PC-9 (cell line): ENCODE measurements around the gene OSBPL10. TPM values are rescaled to one million over a fixed set of nuclear protein-coding genes. Genes with fewer than 3 reads are reported as not detected.

Experiments used
- BruUV-seq: library from RNA; stranded (reverse); fragments of 400-500 nt; replicated peaks from 2 replicates; lab custom pipeline; 2021; lab: Mats Ljungman, UMichigan
- CTCF ChIA-PET: fragments of 300-600 bp; sonication (Branson Sonifier 250); formaldehyde crosslinking; loops from one replicate; lab custom pipeline; 2022; ENCODE audit warnings: antibody characterized with exemption; lab: Charles Lee
- POLR2A ChIA-PET: fragments of 300-600 bp; sonication (Branson Sonifier 250); formaldehyde crosslinking; loops from one replicate; lab custom pipeline; 2022; ENCODE audit warnings: antibody characterized with exemption; ENCODE audit not compliant: unreplicated experiment; lab: Charles Lee
- DNase-seq, 2 experiments: peaks; one replicate each; pipeline versions ENCODE4 v3.0.0 to v3.0.0-alpha.2; 2015 to 2022; ENCODE audit warnings: mixed read lengths in 1 of 2
- H2AFZ ChIP-seq: fragments of 200-600 bp; sonication (generic); 2 replicates; pipeline ENCODE4 v1.8.1; 2017; ENCODE audit warnings: antibody characterized with exemption
- H3F3A ChIP-seq: fragments of 200-600 bp; sonication (generic); 2 replicates; pipeline ENCODE4 v1.8.1; 2017; ENCODE audit warnings: antibody characterized with exemption, mild to moderate bottlenecking, low read depth; ENCODE audit not compliant: insufficient read depth
- H3K27ac ChIP-seq: fragments of 200-600 bp; sonication (generic); 2 replicates; pipeline ENCODE4 v1.6.1; 2016; ENCODE audit warnings: mixed run types
- H3K27me3 ChIP-seq: fragments of 200-600 bp; sonication (generic); 2 replicates; pipeline ENCODE4 v1.6.1; 2016; ENCODE audit warnings: low read depth, mixed run types; ENCODE audit not compliant: insufficient read depth
- H3K36me3 ChIP-seq: fragments of 200-600 bp; sonication (generic); 2 replicates; pipeline ENCODE4 v1.6.1; 2016; ENCODE audit warnings: low read depth, mixed run types
- H3K4me1 ChIP-seq: fragments of 200-600 bp; sonication (generic); replicated peaks from 2 replicates; pipeline ENCODE4 v1.6.1; 2016; ENCODE audit warnings: mixed run types; ENCODE audit not compliant: insufficient read depth
- H3K4me2 ChIP-seq: fragments of 200-600 bp; sonication (generic); 2 replicates; pipeline ENCODE4 v1.6.1; 2017; ENCODE audit warnings: mixed run types
- H3K4me3 ChIP-seq: fragments of 200-600 bp; sonication (generic); 2 replicates; pipeline ENCODE4 v1.6.1; 2016; ENCODE audit warnings: mixed run types
- H3K79me2 ChIP-seq: fragments of 200-600 bp; sonication (generic); 2 replicates; pipeline ENCODE4 v1.6.1; 2017; ENCODE audit warnings: low read depth, mixed run types
- H3K9me2 ChIP-seq: fragments of 200-600 bp; sonication (generic); 2 replicates; pipeline ENCODE4 v1.8.1; 2017; ENCODE audit warnings: mild to moderate bottlenecking; ENCODE audit not compliant: insufficient read depth
- H3K9me3 ChIP-seq: fragments of 200-600 bp; sonication (generic); 2 replicates; pipeline ENCODE4 v1.8.1; 2016; ENCODE audit warnings: low read depth; ENCODE audit not compliant: insufficient read depth
- H4K20me1 ChIP-seq: fragments of 200-600 bp; sonication (generic); 2 replicates; pipeline ENCODE4 v1.8.1; 2017; ENCODE audit not compliant: insufficient read depth
- EZH2 ChIP-seq: fragments of 200-600 bp; sonication (generic); IDR thresholded peaks from 2 replicates; pipeline ENCODE4 v1.8.0; 2017; ENCODE audit warnings: antibody characterized with exemption, low read depth
- intact Hi-C: fragments of 100-400 bp; cut with micrococcal nuclease; formaldehyde crosslinking; loops from one replicate; pipeline ENCODE4 v1.10.0; 2022; ENCODE audit not compliant: unreplicated experiment
- total RNA-seq: library from RNA; stranded (reverse); gene quantifications from 2 replicates; pipeline ENCODE4 v1.2.3, GENCODE V29; 2021
- TF ChIP-seq, protein P1 (sequence below): fragments of 200-600 bp; sonication (generic); conservative IDR thresholded peaks from 2 replicates; pipeline ENCODE4 v1.6.1; 2017; ENCODE audit warnings: mixed run types, antibody characterized with exemption, mild to moderate bottlenecking, moderate library complexity

OSBPL10 gene
- total RNA-seq, 1 experiment from 2014 or later = 42.0 TPM

DNA sequence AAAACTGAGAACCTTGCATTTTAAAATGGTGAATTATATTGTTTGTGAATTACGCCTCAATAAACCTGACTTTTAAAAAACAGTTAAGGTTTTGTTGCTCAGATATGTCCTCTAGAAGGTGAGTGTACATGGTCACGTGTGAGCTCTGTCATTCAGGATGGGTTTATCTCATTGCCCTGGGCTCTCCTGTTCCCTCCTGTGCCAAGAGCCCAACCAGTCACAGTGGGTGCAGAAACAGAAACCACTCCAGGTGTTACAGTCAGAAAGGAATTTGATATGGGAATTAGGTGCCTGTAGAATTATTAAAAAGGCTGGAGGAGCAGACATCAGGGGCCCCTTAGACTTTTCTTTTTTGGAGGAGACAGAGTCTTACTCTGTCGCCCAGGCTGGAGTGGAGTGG lies 252.0 kb downstream of the OSBPL10 start:
- Histone ChIP-seq H3K9me2 (no peaks in the 10 kb centered on the region), H3K79me2 (no peaks in the 10 kb centered on the region), H3K27me3 (no peaks in the 10 kb centered on the region), H3K36me3 (no peaks in the 10 kb centered on the region), H3K9me3 (no peaks in the 10 kb centered on the region), H3K4me1 (no peaks in the 10 kb centered on the region), H4K20me1 (no peaks in the 10 kb centered on the region), H3K27ac (no peak overlapping the region), H2AFZ (no peak overlapping the region), H3K4me2 (no peak overlapping the region), H3K4me3 (no peak overlapping the region), H3F3A (no peaks in the 10 kb centered on the region)
- TF ChIP-seq EZH2 = no peak
- TF ChIP-seq, protein P1, sequence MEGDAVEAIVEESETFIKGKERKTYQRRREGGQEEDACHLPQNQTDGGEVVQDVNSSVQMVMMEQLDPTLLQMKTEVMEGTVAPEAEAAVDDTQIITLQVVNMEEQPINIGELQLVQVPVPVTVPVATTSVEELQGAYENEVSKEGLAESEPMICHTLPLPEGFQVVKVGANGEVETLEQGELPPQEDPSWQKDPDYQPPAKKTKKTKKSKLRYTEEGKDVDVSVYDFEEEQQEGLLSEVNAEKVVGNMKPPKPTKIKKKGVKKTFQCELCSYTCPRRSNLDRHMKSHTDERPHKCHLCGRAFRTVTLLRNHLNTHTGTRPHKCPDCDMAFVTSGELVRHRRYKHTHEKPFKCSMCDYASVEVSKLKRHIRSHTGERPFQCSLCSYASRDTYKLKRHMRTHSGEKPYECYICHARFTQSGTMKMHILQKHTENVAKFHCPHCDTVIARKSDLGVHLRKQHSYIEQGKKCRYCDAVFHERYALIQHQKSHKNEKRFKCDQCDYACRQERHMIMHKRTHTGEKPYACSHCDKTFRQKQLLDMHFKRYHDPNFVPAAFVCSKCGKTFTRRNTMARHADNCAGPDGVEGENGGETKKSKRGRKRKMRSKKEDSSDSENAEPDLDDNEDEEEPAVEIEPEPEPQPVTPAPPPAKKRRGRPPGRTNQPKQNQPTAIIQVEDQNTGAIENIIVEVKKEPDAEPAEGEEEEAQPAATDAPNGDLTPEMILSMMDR = no peak
- ChIA-PET CTCF (no interaction called here), POLR2A (interaction anchor here (0.5 kb wide), 1 partner anchor 16 kb away, joined by 8 read pairs; no protein-coding TSS in a partner anchor)
- no peak for DNase-seq
- BruUV-seq = no TSS peak
- intact Hi-C loops = no loop called here

DNA sequence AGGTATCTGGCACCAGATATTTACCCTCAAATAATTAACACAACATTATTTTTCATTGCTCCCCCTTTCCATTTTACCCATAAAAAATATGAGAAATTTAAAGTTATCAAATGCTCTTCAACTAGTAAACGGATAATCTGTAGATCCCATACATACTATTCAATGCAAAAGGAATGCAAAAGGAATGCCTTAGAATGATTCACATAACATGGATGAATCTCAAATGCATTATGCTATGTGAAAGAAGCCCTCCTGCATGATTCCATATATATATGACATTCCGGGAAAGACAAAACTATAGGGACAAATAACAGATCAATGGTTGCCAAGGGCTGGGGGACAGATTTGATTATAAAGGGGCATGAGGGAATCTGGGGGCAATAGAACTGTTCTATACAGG lies 252.7 kb downstream of the OSBPL10 start:
- no peak for TF ChIP-seq EZH2
- TF ChIP-seq, protein P1 = no peak
- H3K9me3 ChIP-seq = no peaks in the 10 kb centered on the region
- H3K79me2 ChIP-seq = no peaks in the 10 kb centered on the region
- no peaks in the 10 kb centered on the region for H3K36me3 ChIP-seq
- intact Hi-C loops = no loop called here
- no peaks in the 10 kb centered on the region for H3F3A ChIP-seq
- H3K27me3 ChIP-seq = no peaks in the 10 kb centered on the region
- H3K4me1 ChIP-seq = no peaks in the 10 kb centered on the region
- no peaks in the 10 kb centered on the region for H4K20me1 ChIP-seq
- no peaks in the 10 kb centered on the region for H3K9me2 ChIP-seq
- no peak overlapping the region for H3K27ac ChIP-seq
- no TSS peak for BruUV-seq
- no peak for DNase-seq
- POLR2A ChIA-PET = interaction anchor here (0.5 kb wide), 1 partner anchor 16 kb away, joined by 8 read pairs; no protein-coding TSS in a partner anchor
- no peak overlapping the region for H3K4me3 ChIP-seq
- no peak overlapping the region for H2AFZ ChIP-seq
- CTCF ChIA-PET = no interaction called here
- no peak overlapping the region for H3K4me2 ChIP-seq

DNA sequence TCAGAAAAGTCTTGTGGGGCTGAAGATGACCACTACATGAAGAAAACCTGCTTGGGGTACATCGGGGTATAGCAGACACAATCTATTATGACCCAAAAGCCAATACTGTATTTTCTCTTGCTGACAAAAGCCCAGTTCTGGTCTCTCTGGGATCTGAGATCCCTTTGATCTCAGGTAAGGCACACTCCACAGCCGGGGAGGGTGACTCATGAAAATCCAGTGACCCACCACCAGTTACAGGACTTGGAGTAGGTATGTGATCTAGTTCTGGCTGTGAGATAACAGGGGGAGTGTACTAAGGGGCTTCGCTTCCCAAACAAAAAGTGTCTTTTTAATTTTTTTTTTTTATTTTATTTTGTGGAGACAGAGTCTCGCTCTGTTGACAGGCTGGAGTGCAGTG lies 255.1 kb downstream of the OSBPL10 start:
- POLR2A ChIA-PET = no interaction called here
- CTCF ChIA-PET = no interaction called here
- intact Hi-C loops = no loop called here
- Histone ChIP-seq H3K79me2 (no peaks in the 10 kb centered on the region), H3K36me3 (no peaks in the 10 kb centered on the region), H3K27me3 (no peaks in the 10 kb centered on the region), H2AFZ (no peak overlapping the region), H3K4me3 (no peak overlapping the region), H3K27ac (no peak overlapping the region), H3K9me2 (no peaks in the 10 kb centered on the region), H4K20me1 (no peaks in the 10 kb centered on the region), H3K4me1 (no peaks in the 10 kb centered on the region), H3K4me2 (no peak overlapping the region), H3F3A (no peaks in the 10 kb centered on the region), H3K9me3 (no peaks in the 10 kb centered on the region)
- no peak for DNase-seq
- no TSS peak for BruUV-seq
- no peak for TF ChIP-seq EZH2
- TF ChIP-seq, protein P1 = no peak
